G401.6 (cell line): ENCODE measurements around the gene HSPB6.
"Not testable (repeated sequence)": the region's sequence is repeated elsewhere in the genome, so short reads cannot be mapped to it uniquely, and the experiment has no call there.

Experiments
- FAIRE-seq: peaks from 2 replicates; lab custom pipeline; 2012; peaks lifted over from hg19 to GRCh38; lab: Jason Lieb, UNC

The HSPB6 gene

GRCh38 chr19:35756377-35757230 lies at the start of gene HSPB6:
HSPB6 (minus strand) TSS chr19:35757029; CDS start chr19:35757008, 21 bp downstream.
- no peak for FAIRE-seq

GRCh38 chr19:35806597-35806996 lies 49.8 kb upstream of the HSPB6 start:
- FAIRE-seq, result no peak

- no peak for FAIRE-seq
Observed at GRCh38 chr19:35805526-35806102, 48.8 kb upstream of the HSPB6 start.

DNA sequence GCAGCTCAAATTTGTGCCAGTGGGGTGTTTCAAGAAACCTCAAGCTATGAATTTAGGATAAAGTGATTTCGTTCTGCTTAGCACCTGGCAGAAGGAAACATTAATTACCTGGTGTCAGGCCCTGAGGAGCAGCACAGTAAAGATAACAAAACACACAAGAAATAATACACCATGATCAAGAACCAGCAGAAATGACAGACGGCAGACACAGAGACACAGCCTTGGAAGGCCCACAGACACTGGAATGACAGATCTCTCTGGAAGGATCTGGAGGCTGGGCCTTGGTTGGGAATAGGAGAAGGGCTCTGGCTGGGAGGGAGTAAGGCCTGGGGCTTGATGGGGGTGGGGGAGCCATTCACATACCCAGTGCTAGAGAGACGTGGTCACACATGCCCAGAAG lies 45.0 kb upstream of the HSPB6 start:
- no peak for FAIRE-seq

GRCh38 chr19:35797663-35798062 lies 40.8 kb upstream of the HSPB6 start:
- no peak for FAIRE-seq

- no peak for FAIRE-seq
Observed at GRCh38 chr19:35796645-35797542, 40.1 kb upstream of the HSPB6 start.

DNA sequence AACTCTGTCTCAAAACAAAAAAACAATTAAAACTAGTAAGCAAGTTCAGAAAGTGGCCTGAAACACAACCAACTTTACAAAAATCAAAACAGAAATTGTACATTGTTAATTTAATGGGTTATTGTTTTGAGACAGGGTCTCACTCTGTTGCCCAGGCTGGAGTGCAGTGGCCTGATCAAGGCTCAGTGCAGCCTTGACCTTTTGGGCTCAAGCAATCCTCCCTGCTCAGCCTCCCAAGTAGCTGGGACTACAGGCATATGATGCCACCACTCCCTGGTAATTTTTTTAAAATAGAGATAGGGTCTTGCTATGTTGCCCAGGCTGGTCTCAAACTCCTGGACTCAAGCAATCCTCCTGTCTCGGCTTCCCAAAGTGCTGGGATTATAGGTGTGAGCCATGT lies 38.7 kb upstream of the HSPB6 start:
- FAIRE-seq, result not testable (repeated sequence)

GRCh38 chr19:35793381-35794165 lies 36.7 kb upstream of the HSPB6 start:
- FAIRE-seq, result no peak

DNA sequence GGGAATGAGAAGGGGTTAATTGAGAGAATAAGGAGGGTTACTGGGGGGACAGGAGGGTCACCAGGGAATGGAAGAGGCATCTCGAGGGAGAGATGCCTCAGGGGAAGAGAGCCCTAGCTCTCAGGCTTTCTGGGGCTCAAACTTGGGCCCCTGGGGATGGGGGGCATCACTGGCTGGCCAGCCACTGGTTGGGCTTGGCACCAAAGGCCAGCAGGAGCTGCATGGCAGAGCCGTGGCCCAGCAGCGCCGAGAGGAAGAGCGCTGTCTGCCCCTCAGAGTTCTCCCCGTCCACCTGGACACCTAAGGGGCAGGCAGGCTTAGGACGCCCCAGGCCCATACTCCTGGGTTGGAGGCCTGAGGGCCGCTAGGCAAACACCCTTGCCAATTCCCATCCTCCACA lies 36.1 kb upstream of the HSPB6 start:
- no peak for FAIRE-seq

DNA sequence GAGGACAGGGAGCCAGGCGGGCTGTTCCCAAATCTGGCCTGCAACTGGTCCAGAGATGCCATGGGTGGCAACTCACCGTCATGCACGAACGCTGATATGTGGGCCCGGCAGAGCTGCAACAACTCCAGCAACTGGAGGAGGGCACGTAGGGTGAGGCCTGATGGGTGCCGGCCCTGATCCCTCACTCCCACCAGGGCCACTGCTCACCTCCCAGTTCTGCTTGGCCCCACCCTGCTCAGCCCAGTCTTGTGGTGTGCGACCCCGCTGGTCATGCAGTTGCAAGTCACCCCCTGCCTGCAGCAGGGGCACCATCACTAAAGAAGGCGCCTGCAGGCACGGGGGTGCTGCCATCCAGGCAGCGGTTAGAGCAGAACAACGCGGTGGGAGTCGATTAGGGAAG lies 35.5 kb upstream of the HSPB6 start:
- no peak for FAIRE-seq

DNA sequence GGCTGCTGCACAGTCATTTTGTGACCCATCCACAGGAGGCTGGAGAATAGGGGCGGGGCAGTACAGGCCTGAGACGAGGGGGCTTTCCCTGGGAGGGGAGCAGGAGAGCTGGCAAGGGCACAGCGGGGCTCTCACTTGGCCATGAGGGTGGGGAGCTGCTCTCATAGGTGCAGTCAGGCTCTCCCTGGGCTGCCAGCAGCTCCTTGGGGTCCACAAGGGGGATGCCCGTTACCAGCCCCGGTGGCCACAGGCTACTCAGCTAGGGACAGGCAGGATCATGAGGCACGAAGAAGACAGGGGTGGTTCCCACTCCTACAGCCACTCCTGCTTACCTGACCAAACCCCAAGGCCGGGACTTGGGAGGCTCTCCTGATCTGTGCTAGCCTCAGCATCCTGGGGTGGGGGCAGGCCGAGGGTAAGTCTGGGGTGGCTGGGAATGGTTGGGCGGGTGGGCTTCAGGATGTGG lies 35.0 kb upstream of the HSPB6 start:
- FAIRE-seq, result no peak

DNA sequence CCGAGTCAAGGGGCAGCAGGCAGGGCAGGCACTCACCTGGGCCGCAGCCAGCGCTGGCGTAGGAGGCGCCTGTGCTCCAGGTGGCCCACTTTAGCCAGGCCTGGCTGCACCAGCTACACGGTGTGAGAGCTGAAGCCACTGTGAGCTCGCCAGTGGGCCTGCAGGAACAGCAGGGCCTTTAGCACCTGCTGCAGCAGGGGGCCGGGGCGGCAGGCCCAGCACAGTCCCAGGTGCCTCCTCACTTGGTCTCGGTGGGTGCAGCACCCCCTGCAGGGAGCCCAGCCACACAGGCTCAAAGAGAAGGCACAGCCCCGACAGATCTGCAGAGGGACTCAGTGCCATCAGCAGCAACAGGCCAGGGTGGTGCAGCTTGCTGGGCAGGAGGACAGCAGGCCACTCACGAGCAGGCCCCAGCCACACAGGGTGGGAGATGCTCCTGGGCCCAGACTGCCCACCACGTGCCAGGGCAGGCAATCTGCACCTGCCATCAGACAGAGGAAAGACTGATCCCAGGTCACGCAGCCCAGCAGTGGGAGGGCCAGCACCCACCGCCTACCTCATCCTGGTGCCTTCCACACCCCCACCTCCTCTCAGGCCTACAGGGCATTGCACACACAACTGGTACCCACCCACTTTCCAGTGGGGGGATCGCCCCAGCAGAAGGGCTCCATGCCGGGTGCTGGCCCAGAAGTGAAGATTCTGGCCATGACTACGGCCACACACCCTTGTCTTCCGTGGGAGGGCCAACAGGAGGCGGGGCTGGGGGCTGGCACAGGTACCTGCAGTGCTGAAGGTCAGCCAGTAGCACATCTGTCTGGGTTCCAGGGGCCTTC lies 34.4 kb upstream of the HSPB6 start:
- FAIRE-seq, result no peak

DNA sequence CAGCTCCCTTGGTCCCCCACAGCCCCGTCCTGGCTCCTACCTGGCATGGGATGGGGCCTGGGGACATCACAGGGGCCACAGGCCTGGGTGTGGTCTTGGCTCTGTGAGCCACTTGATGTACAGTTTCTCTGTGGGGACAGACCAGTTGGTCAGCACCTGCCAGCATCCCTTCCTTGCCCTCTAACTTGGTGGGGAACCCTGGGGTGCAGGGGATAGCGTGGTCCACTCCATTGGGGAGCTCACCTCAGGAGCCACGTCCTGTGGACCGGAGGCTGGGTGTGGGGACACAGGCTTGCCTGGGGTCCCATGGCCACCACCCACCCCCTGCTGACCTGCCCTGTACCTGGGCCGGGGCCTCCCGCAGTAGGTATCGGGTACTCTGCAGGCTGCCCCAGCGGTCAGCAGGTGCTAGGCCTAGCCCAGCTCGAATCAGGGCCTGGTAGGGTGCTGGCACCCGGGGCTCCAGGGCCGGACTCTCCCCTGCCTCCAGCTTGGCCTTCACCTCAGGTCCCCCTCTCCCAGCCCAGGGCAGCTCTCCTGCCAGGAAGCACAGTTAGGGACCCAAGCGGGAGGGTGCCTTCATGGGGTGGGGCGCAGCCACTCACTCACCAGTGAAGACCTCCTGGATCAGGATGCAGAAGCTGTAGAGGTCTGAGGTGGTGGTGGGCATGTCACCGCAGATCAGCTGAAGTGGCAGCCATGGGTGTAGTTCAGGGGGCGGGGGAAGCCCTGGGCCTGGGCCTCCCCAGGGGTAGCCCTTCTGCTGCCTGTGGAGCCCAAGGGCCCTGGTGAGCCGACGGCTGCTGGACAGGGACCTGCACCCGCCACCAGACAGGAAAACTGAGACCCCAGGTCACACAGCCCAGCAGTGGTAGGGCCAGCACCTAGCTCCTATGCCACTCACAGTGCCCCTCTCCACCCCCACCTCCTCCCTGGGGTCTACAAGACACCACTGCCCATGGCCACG lies 33.4 kb upstream of the HSPB6 start:
- no peak for FAIRE-seq

GRCh38 chr19:35789195-35789977 lies 32.6 kb upstream of the HSPB6 start:
- FAIRE-seq, result no peak

DNA sequence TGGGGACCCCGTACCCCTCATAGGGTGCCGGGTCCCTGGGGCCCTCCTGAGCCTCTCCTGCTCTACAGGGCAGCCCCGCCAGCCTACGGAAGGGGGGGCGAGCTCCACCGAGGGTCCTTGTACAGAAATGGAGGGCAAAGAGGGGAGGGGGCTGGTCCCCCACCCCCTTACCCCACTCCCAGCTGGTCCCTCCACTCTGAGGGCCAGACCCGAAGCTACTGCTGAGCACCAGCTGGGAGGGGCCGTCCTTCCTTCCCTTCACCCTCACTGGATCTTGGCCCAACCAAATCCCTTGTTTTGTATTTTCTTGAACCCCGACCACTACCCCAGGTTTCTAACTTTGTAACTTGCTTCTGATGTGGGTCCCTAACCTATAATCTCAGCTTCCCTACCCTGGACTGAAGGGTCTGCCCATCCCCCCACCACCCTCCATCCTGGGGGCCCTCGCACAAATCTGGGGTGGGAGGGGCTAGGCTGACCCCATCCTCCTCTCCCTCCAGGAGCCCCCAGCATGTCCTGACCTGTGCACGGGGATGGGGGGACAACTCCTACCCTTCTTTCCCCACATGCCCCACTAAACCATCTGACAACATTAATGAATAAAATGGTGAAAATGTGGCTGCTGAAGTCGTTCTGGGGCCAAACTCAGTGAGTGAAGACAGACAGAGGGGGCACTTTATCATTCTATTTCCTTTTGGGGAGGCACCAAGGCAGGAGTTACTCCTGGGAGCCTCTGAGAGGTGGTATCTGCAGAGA lies 31.6 kb upstream of the HSPB6 start:
- no peak for FAIRE-seq

- FAIRE-seq, result no peak
Observed at GRCh38 chr19:35787227-35787799, 30.5 kb upstream of the HSPB6 start.

DNA sequence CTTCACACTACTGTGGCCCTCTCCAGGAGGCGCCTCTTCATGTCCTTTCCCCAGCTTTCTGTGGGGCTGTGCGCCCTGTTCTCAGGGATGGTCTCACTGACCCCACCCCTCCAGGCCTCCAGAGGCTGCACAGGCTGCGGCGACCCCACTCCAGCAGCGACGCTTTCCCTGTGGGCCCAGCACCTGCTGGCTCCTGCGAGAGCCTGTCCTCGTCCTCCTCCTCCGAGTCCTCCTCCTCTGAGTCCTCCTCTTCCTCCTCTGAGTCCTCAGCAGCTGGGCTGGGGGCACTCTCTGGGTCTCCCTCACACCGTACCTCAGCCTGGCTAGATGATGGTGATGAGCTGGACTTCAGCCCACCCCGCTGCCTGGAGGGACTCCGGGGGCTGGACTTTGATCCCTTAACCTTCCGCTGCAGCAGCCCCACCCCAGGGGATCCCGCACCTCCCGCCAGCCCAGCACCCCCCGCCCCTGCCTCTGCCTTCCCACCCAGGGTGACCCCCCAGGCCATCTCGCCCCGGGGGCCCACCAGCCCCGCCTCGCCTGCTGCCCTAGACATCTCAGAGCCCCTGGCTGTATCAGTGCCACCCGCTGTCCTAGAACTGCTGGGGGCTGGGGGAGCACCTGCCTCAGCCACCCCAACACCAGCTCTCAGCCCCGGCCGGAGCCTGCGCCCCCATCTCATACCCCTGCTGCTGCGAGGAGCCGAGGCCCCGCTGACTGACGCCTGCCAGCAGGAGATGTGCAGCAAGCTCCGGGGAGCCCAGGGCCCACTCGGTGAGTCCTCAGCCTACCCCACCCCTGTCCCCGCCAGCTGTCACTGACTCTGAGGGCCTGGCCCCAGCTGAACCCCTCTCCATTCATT lies 29.7 kb upstream of the HSPB6 start:
- FAIRE-seq, result no peak
